H1 (cell line): Measurements from ENCODE around the gene BHMT2. TPM values are rescaled to one million over a fixed set of nuclear protein-coding genes. Genes with fewer than 3 reads are reported as not detected.
A peak's percentile ranks its signal among the peaks of the same experiment; 100 is the strongest.

ENCODE experiments used
- CTCF ChIA-PET: fragments of 300-600 bp; sonication (Branson Sonifier 250); formaldehyde crosslinking; loops from one replicate; lab custom pipeline; 2021; ENCODE audit not compliant: partially characterized antibody; lab: Charles Lee
- POLR2A ChIA-PET: fragments of 300-600 bp; sonication (Branson Sonifier 250); formaldehyde crosslinking; loops from one replicate; lab custom pipeline; 2021; ENCODE audit warnings: inconsistent platforms; ENCODE audit not compliant: partially characterized antibody; lab: Charles Lee
- DNase-seq, 2 experiments: peaks; one replicate each; pipeline versions ENCODE4 v3.0.0 to v3.0.0-alpha.2; 2010 to 2022; ENCODE audit warnings: low spot score in 2 of 2, low read depth in 1 of 2, mixed read lengths in 1 of 2
- FAIRE-seq: peaks from 2 replicates; lab custom pipeline; 2011; peaks lifted over from hg19 to GRCh38; lab: Jason Lieb, UNC
- H2AFZ ChIP-seq: 2 replicates; pipeline ENCODE4 v1.8.1; 2012; ENCODE audit warnings: low read length, inconsistent platforms
- H2AK5ac ChIP-seq: 2 replicates; pipeline ENCODE4 v1.6.1; 2013; ENCODE audit warnings: low read depth, low read length
- H2BK120ac ChIP-seq: replicated peaks from 2 replicates; pipeline ENCODE3; 2013; ENCODE audit warnings: low read depth, low read length, inconsistent platforms
- H2BK12ac ChIP-seq: 2 replicates; pipeline ENCODE4 v1.6.1; 2013; ENCODE audit warnings: low read depth, low read length
- H2BK15ac ChIP-seq: 2 replicates; pipeline ENCODE4 v1.6.1; 2013; ENCODE audit warnings: low read length
- H2BK20ac ChIP-seq: 2 replicates; pipeline ENCODE4 v1.6.1; 2013; ENCODE audit warnings: low read length
- H2BK5ac ChIP-seq: 2 replicates; pipeline ENCODE4 v1.6.1; 2013; ENCODE audit warnings: low read depth, low read length
- H3K14ac ChIP-seq: 2 replicates; pipeline ENCODE4 v1.6.1; 2013; ENCODE audit warnings: inconsistent platforms; ENCODE audit not compliant: insufficient read length
- H3K18ac ChIP-seq: 2 replicates; pipeline ENCODE4 v1.6.1; 2013; ENCODE audit warnings: low read length; ENCODE audit errors: extremely low read depth
- H3K23ac ChIP-seq: 2 replicates; pipeline ENCODE4 v1.6.1; 2013; ENCODE audit warnings: inconsistent platforms; ENCODE audit not compliant: insufficient read length
- H3K23me2 ChIP-seq: 2 replicates; pipeline ENCODE4 v1.6.1; 2013; ENCODE audit warnings: low read depth, low read length
- H3K27ac ChIP-seq: 2 replicates; pipeline ENCODE4 v1.6.1; 2011; ENCODE audit warnings: low read depth, low read length, inconsistent platforms
- H3K27me3 ChIP-seq, 4 experiments: replicated peaks in 1 of 4; 1 replicate in 1 of 4; 2 replicates in 3 of 4; pipeline versions ENCODE4 v1.6.1 to v1.8.1; 2011 to 2013; ENCODE audit warnings: low read length in 3 of 4, mild to moderate bottlenecking in 3 of 4, inconsistent platforms in 2 of 4, mixed read lengths in 2 of 4, moderate library complexity in 1 of 4; ENCODE audit not compliant: control insufficient read depth in 3 of 4, insufficient read depth in 3 of 4; ENCODE audit errors: extremely low read depth in 1 of 4
- H3K36me3 ChIP-seq, 4 experiments: 2 replicates each; pipeline versions ENCODE4 v1.6.1 to v1.8.1; 2011 to 2013; ENCODE audit warnings: mild to moderate bottlenecking in 4 of 4, low read length in 3 of 4, moderate library complexity in 2 of 4, control low read depth in 1 of 4, inconsistent platforms in 1 of 4; ENCODE audit not compliant: insufficient read depth in 4 of 4, control insufficient read depth in 2 of 4
- H3K4ac ChIP-seq: replicated peaks from 2 replicates; pipeline ENCODE3; 2013; ENCODE audit warnings: low read length, low read depth, mixed read lengths, inconsistent platforms; ENCODE audit not compliant: insufficient read length
- H3K4me1 ChIP-seq, 4 experiments: replicated peaks in 1 of 4; 1 replicate in 1 of 4; 2 replicates in 3 of 4; pipeline versions ENCODE4 v1.6.1 to v1.8.1; 2011 to 2013; ENCODE audit warnings: low read length in 3 of 4, inconsistent platforms in 2 of 4, mixed read lengths in 1 of 4; ENCODE audit not compliant: insufficient read depth in 4 of 4, control insufficient read depth in 3 of 4
- H3K4me2 ChIP-seq, 2 experiments: 2 replicates each; pipeline versions ENCODE4 v1.6.1 to v1.8.1; 2011 to 2013; ENCODE audit warnings: low read depth in 2 of 2, low read length in 2 of 2, control low read depth in 1 of 2, inconsistent platforms in 1 of 2, mild to moderate bottlenecking in 1 of 2; ENCODE audit not compliant: insufficient read depth in 1 of 2
- H3K4me3 ChIP-seq, 4 experiments: fragments of 200-600, 300-600 bp in 1 of 4; sonication (generic), shearing (Covaris generic), sonication (Bioruptor Twin) in 1 of 4; 2 replicates each; pipeline versions ENCODE4 v1.5.1 to v1.8.1; 2011 to 2016; ENCODE audit warnings: low read length in 4 of 4, low read depth in 3 of 4, control low read depth in 2 of 4, inconsistent platforms in 2 of 4, mild to moderate bottlenecking in 2 of 4, mixed read lengths in 1 of 4, moderate library complexity in 1 of 4; ENCODE audit not compliant: insufficient read depth in 2 of 4; ENCODE audit errors: extremely low read depth in 1 of 4
- H3K56ac ChIP-seq: replicated peaks from 2 replicates; pipeline ENCODE3; 2013; ENCODE audit warnings: low read depth, mild to moderate bottlenecking, mixed read lengths, low read length, inconsistent platforms; ENCODE audit not compliant: insufficient read length
- H3K79me1 ChIP-seq: 2 replicates; pipeline ENCODE4 v1.6.1; 2013; ENCODE audit warnings: low read depth, low read length, control low read depth
- H3K79me2 ChIP-seq, 2 experiments: 2 replicates each; pipeline versions ENCODE4 v1.6.1 to v1.8.1; 2012 to 2013; ENCODE audit warnings: low read length in 2 of 2, mild to moderate bottlenecking in 2 of 2, inconsistent platforms in 1 of 2; ENCODE audit not compliant: insufficient read depth in 2 of 2, control insufficient read depth in 1 of 2
- H3K9ac ChIP-seq, 4 experiments: replicated peaks in 1 of 4; 1 replicate in 1 of 4; 2 replicates in 3 of 4; pipeline versions ENCODE4 v1.6.1 to v1.8.1; 2011 to 2013; ENCODE audit warnings: low read depth in 3 of 4, low read length in 3 of 4, control low read depth in 2 of 4, mild to moderate bottlenecking in 2 of 4, moderate library complexity in 2 of 4, inconsistent platforms in 1 of 4; ENCODE audit errors: extremely low read depth in 1 of 4
- H3K9me3 ChIP-seq, 2 experiments: 2 replicates each; pipeline versions ENCODE4 v1.6.1 to v1.8.1; 2012 to 2013; ENCODE audit warnings: mild to moderate bottlenecking in 2 of 2, moderate library complexity in 2 of 2, control low read depth in 1 of 2, inconsistent platforms in 1 of 2, low read depth in 1 of 2, low read length in 1 of 2, mixed read lengths in 1 of 2; ENCODE audit not compliant: insufficient read depth in 2 of 2
- H4K20me1 ChIP-seq, 2 experiments: replicated peaks in 1 of 2; 2 replicates each; pipeline versions ENCODE3 to v1.8.1; 2011 to 2013; ENCODE audit warnings: inconsistent platforms in 2 of 2, low read length in 2 of 2, mild to moderate bottlenecking in 1 of 2; ENCODE audit not compliant: insufficient read depth in 2 of 2, control insufficient read depth in 1 of 2
- H4K5ac ChIP-seq: 2 replicates; pipeline ENCODE4 v1.6.1; 2013; ENCODE audit warnings: low read length, low read depth, mixed read lengths, inconsistent platforms; ENCODE audit not compliant: insufficient read length
- H4K8ac ChIP-seq: 2 replicates; pipeline ENCODE4 v1.8.0; 2013; ENCODE audit warnings: mild to moderate bottlenecking, moderate library complexity, low read length, inconsistent platforms; ENCODE audit not compliant: insufficient read depth; ENCODE audit errors: extremely low read depth
- H4K91ac ChIP-seq: replicated peaks from 2 replicates; pipeline ENCODE3; 2013; ENCODE audit warnings: low read length, mixed read lengths, inconsistent platforms; ENCODE audit not compliant: insufficient read length
- ATF3 ChIP-seq: IDR thresholded peaks from 2 replicates; pipeline ENCODE4 v1.6.1; 2011; ENCODE audit warnings: low read depth, mild to moderate bottlenecking, low read length; ENCODE audit not compliant: insufficient read depth
- BACH1 ChIP-seq: IDR thresholded peaks from 2 replicates; pipeline ENCODE4 v1.6.1; 2012; ENCODE audit warnings: low read length, improper control_type of control experiment
- BCL11A ChIP-seq, 2 experiments: IDR thresholded peaks; one replicate each; pipeline ENCODE4 v1.6.1; 2011; ENCODE audit warnings: low read depth in 2 of 2, low read length in 2 of 2, mild to moderate bottlenecking in 2 of 2
- EP300 ChIP-seq, 2 experiments: IDR thresholded peaks; 1 replicate in 1 of 2; 2 replicates in 1 of 2; pipeline ENCODE4 v1.6.1; 2011 to 2012; ENCODE audit warnings: low read depth in 2 of 2, low read length in 2 of 2, mild to moderate bottlenecking in 2 of 2, borderline replicate concordance in 1 of 2, inconsistent platforms in 1 of 2, moderate library complexity in 1 of 2
- HDAC2 ChIP-seq, 2 experiments: fragments of 300-600 bp in 1 of 2; sonication (generic) in 1 of 2; IDR thresholded peaks; 2 replicates each; pipeline ENCODE4 v1.6.1; 2011 to 2012; ENCODE audit warnings: low read depth in 2 of 2, low read length in 2 of 2, mild to moderate bottlenecking in 2 of 2, moderate library complexity in 2 of 2, borderline replicate concordance in 1 of 2, inconsistent platforms in 1 of 2
- JUN ChIP-seq: IDR thresholded peaks from 2 replicates; pipeline ENCODE4 v1.6.1; 2011; ENCODE audit warnings: low read depth, mild to moderate bottlenecking, improper control_type of control experiment, low read length
- KDM1A ChIP-seq: fragments of 200-600, 300-600 bp; sonication (generic); IDR thresholded peaks from 2 replicates; pipeline ENCODE4 v1.7.1; 2016; ENCODE audit warnings: mild to moderate bottlenecking, low read length, borderline replicate concordance
- KDM5A ChIP-seq: fragments of 200-600 bp; IDR thresholded peaks from 2 replicates; pipeline ENCODE4 v1.7.1; 2012; ENCODE audit warnings: mild to moderate bottlenecking, low read length, inconsistent platforms, mixed read lengths
- POLR2AphosphoS5 ChIP-seq: IDR thresholded peaks from 2 replicates; pipeline ENCODE4 v1.6.1; 2011; ENCODE audit warnings: low read depth, low read length
- RBBP5 ChIP-seq: IDR thresholded peaks from 2 replicates; pipeline ENCODE4 v1.7.1; 2012; ENCODE audit warnings: low read depth, mild to moderate bottlenecking, inconsistent platforms, low read length, moderate library complexity, borderline replicate concordance
- RXRA ChIP-seq: IDR thresholded peaks from 2 replicates; pipeline ENCODE4 v1.6.1; 2011; ENCODE audit warnings: low read depth, mild to moderate bottlenecking, low read length, moderate library complexity; ENCODE audit not compliant: insufficient read depth
- SIRT6 ChIP-seq: IDR thresholded peaks from one replicate; pipeline ENCODE4 v1.7.1; 2012; ENCODE audit warnings: low read length, inconsistent platforms
- SIX5 ChIP-seq: IDR thresholded peaks from 2 replicates; pipeline ENCODE4 v1.6.1; 2011; ENCODE audit warnings: mild to moderate bottlenecking, low read depth, low read length
- TCF12 ChIP-seq: IDR thresholded peaks from 2 replicates; pipeline ENCODE4 v1.6.1; 2011; ENCODE audit warnings: low read depth, mild to moderate bottlenecking, low read length
- WGBS, 2 experiments: shearing (Covaris generic) in 1 of 2; methylation state at CpG; one replicate each; pipeline versions ENCODE4 v1.1.6 to v1.1.7; 2013 to 2015; ENCODE audit warnings: low lambda C conversion rate in 2 of 2, mixed read lengths in 2 of 2, inconsistent platforms in 1 of 2, low coverage in 1 of 2, missing lambda C conversion rate in 1 of 2; ENCODE audit not compliant: insufficient replicate concordance in 2 of 2, insufficient coverage in 1 of 2, insufficient read length in 1 of 2; ENCODE audit errors: extremely low coverage in 1 of 2, missing lambda C conversion rate in 1 of 2; 5-methylcytosine and 5-hydroxymethylcytosine counted together
- polyA plus RNA-seq, 7 experiments: library from polyadenylated mRNA; depleted of rRNA in 3 of 7; stranded (reverse) in 5 of 7; unstranded in 2 of 7; fragments of >200 nt in 5 of 7; fragments of 200-250 nt in 2 of 7; gene quantifications; 1 replicate in 5 of 7; 2 replicates in 1 of 7; 4 replicates in 1 of 7; pipeline versions ENCODE4 v1.2.1 to v1.2.3, GENCODE V29; 2011 to 2013; ENCODE audit warnings: missing spikeins in 2 of 7, mixed read lengths in 2 of 7
- total RNA-seq: library from RNA; stranded (reverse); fragmentation: NEBNext Ultra II Directional; extraction: Animal tissue kit (Norgen Biotek cat#: 25700); gene quantifications from 2 replicates; pipeline ENCODE4 v1.2.1, GENCODE V29; 2021

The BHMT2 gene
- total and polyA plus RNA-seq, 2 of the 8 experiments (the other 6 are each of a cell fraction or from before 2014, with no cell fraction given), result 0.11 TPM; not detected in 1

- Histone ChIP-seq H3K9ac (no peak overlapping the region), H3K14ac (no peak overlapping the region), H3K9me3 (no peaks in the 10 kb centered on the region), H3K4me1 (no peaks in the 10 kb centered on the region), H3K4me2 (no peak overlapping the region), H3K4ac (no peak overlapping the region), H2BK5ac (no peak overlapping the region), H4K20me1 (no peaks in the 10 kb centered on the region), H3K27ac (no peak overlapping the region), H3K4me3 (no peak overlapping the region), H2BK12ac (no peak overlapping the region), H3K18ac (no peak overlapping the region), H4K8ac (no peak overlapping the region), H4K91ac (no peak overlapping the region), H3K36me3 (no peaks in the 10 kb centered on the region), H2BK15ac (no peak overlapping the region), H3K79me1 (no peaks in the 10 kb centered on the region), H4K5ac (no peak overlapping the region), H2AFZ (peak overlapping the region; percentile 60; the same call in 1 of the 2 replicates), H2AK5ac (no peak overlapping the region), H3K79me2 (no peaks in the 10 kb centered on the region), H3K56ac (no peak overlapping the region), H3K27me3 (no peaks in the 10 kb centered on the region), H2BK120ac (no peak overlapping the region), H3K23me2 (no peaks in the 10 kb centered on the region), H3K23ac (no peak overlapping the region), H2BK20ac (no peak overlapping the region)
- no peak for DNase-seq
- WGBS, 2 experiments, result 85% methylated on average over 1 of the region's 1 CpG; no CpG with 5 or more reads in 1 of the 2 experiments
- ChIA-PET CTCF (interaction anchor here (1.2 to 1.3 kb wide), 2 partner anchors 30 to 156 kb away, joined by 3 read pairs; no protein-coding TSS in a partner anchor), POLR2A (no interaction called here)
- FAIRE-seq, result no peak
- TF ChIP-seq RXRA (no peak), BCL11A (IDR thresholded peaks at IDR 0.05; ENCODE audit: low read depth in 2 of 2, low read length in 2 of 2) (no peak), EP300 (IDR thresholded peaks at IDR 0.05; ENCODE audit: borderline replicate concordance in 1 of 2, low read depth in 2 of 2, low read length in 2 of 2) (no peak), KDM5A (no peak), SIX5 (no peak), POLR2AphosphoS5 (no peak), KDM1A (no peak), ATF3 (no peak), BACH1 (no peak), JUN (no peak), RBBP5 (no peak), TCF12 (no peak), SIRT6 (no peak), HDAC2 (IDR thresholded peaks at IDR 0.05; ENCODE audit: borderline replicate concordance in 1 of 2, low read depth in 2 of 2, low read length in 2 of 2) (no peak)
Measured at GRCh38 chr5:79055017-79055416, 14.6 kb upstream of the BHMT2 start.
